Measurements from ENCODE around the gene C17orf58.
"Not testable (repeated sequence)": the region's sequence is repeated elsewhere in the genome, so short reads cannot be mapped to it uniquely, and the experiment has no call there.

C17orf58 gene

GRCh38 chr17:67999291-67999911 lies 3.1 kb upstream of the C17orf58 start:
- no peak for DNase-seq

DNA sequence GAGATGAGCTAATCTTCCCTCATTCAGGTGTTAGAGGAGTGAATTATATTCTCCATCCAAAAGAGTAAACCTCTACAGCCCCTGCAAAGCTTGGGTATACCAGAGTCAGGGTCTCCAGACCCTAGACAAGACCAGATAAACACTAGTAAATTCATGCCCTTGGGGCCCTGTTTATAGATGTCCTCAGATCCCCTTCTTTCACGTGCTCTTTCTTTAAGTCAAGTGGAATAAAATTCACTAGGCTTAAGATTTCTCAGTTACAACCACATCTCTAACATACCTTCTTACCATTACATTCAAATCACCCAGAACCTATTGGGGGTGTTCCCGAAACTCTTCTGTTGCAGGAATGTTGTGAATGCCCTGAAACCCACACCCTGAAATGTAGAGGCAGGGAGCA lies 2.2 kb upstream of the C17orf58 start:
- DNase-seq: no peak

- peak; percentile 19 for DNase-seq
Measured at GRCh38 chr17:67995570-67996263, 552 bp downstream of the C17orf58 start.

GRCh38 chr17:67994817-67995569 lies 1.3 kb downstream of the C17orf58 start:
- DNase-seq: peak; percentile 44

- DNase-seq: no peak
Measured at GRCh38 chr17:67993998-67994361, 2.3 kb downstream of the C17orf58 start.

- DNase-seq: peak; percentile 91
Measured at GRCh38 chr17:67993153-67993997, 2.9 kb downstream of the C17orf58 start.

- no peak for DNase-seq
Measured at GRCh38 chr17:67992548-67993152, 3.6 kb downstream of the C17orf58 start.

DNA sequence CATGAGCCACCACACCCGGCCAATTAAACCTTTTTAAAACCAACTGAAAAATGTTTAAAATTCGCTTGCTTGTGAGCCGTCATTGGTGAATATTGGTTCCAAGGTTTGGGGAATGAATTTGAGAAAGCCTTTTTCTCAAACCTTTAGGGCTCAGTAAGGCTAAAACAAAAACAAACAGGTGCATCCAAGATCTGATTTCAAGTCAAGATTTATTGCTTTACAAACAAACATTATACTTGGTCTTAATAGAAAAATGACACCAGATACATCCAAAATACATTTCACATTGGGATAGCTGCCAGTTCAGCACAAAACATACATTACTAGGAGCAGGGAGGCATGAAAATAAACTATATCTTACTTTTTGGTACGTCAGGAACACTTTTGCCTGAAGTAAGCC lies 5.4 kb downstream of the C17orf58 start:
- no peak for DNase-seq

GRCh38 chr17:67983383-67983688 lies 12.9 kb downstream of the C17orf58 start:
- DNase-seq: no peak

GRCh38 chr17:67982686-67983382 lies 13.4 kb downstream of the C17orf58 start:
- no peak for DNase-seq

DNA sequence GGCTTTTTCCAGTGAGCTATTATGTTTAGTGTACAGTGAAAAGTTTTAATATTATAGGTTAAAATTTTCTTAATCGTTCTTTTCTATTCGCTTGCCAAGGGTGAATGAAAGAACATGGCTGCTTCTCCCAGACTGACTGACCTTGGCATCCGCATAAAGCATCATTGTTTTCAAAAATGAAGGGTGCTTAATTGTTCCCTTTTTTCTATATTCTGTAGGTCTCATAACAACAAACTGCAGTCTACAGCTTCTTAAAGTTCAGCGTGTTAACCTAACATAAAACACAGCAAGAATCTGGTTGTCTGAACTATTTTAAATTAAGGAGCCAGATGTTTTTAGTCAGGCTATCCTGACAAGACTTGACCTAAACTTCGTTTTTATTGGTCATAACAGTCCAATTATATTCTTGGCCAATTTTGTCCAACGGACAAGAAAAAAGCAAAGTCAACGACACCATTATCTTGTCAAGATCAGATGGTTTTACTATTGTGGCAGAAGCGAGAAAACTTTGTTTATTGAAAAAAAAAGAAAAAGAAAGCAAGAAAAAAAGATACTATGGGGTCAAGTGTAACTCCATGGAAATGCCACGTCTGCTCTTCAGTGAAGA lies 14.1 kb downstream of the C17orf58 start:
- no peak for DNase-seq

DNA sequence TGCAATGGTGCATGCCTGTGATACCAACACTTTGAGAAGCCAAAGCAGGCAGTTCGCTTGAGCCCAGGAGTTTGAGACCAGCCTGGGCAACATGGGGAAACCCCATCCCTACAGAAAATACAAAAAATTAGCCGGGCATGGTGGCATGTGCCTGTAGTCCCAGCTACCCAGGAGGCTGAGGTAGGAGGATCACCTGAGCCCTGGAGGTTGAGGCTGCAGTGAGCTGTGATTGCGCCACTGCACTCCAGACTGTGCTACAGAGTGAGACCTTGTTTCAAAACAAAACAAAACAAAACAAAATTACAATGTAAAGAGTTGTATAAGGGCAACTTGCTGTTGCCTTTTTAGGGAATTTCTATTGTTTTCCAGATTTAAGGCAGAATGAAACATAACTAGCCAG lies 15.4 kb downstream of the C17orf58 start:
- not testable (repeated sequence) for DNase-seq

DNA sequence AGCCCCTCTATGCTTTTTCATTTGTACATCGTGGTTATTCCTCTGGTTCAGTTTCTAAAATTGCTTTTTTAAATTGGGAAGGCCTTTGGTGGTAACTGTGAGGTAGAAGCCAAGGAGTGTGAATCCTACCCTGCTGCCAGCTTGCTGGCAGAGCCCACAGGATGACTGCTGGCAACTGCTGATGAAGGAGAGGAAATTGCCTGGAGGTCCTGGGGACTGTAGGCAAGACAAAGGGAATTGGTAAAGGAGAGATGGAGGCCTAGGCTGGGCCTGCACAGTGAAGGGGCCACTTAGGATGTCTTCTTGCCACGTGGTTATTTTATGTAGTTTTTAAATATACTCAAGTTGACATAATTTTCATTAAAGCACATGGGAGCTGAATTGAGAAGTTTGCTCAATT lies 15.8 kb downstream of the C17orf58 start:
- DNase-seq: no peak

DNA sequence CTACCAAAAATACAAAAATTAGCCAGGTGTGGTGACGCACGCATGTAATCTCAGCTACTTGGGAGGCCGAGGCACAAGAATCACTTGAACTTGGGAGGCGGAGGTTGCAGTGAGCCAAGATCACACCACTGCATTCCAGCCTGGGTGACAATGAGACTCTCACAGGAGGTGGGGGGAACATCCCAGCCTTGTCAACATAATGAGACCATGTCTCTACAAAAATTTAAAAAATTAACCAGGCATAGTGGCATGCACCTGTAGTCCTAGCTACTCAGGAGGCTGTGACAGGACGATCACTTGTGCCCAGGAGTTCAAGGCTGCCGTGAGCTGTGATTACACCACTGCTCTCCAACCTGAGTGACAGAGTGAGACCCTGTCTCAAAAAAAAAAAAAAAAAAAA lies 20.0 kb downstream of the C17orf58 start:
- DNase-seq: not testable (repeated sequence)

DNA sequence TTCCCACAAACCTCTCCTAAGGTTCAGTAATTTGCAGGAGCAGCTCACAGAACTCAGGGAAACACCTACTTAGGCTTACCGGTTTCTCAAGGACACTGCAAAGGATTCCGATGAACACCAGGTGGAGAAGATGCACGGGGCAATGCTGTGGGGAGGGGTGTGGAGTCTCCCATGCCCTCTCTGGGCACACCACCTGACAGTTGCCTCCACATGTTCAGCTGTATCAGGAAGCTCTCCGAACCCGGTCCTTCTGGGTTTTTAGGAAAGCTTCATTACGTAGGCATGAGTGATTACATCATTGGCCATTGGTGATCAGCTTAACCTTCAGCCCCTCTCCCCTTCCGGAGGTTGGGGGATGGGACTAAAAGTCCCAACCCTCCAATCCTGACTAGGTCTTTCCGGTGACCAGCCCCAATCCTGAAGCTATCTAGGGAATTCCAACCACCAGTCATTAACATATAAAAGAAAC lies 21.6 kb downstream of the C17orf58 start:
- no peak for DNase-seq

- no peak for DNase-seq
Measured at GRCh38 chr17:67974185-67974584, 22.1 kb downstream of the C17orf58 start.

- no peak for DNase-seq
Measured at GRCh38 chr17:67970783-67971182, 25.5 kb downstream of the C17orf58 start.

- DNase-seq: peak; percentile 80
Measured at GRCh38 chr17:67963145-67963572, 33.1 kb downstream of the C17orf58 start.

DNA sequence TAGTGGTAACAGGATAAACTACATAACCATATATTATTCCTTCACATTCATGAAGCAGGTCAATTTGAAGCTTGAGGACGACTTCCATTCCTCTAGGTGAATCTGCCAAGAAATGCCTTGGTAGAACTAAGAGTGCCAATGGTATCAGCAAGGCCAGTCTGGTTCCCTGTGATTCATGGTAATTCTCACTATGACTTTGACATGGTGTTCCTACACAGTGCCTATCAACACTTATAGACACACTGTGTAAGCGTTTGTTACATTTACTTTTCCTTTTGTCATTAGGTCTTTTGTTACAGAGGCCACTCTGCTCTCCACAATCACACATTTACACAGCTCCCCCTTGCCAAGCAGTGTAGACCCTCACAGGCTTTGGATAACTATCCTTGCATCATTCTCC lies 34.1 kb downstream of the C17orf58 start:
- DNase-seq: not testable (repeated sequence)

DNA sequence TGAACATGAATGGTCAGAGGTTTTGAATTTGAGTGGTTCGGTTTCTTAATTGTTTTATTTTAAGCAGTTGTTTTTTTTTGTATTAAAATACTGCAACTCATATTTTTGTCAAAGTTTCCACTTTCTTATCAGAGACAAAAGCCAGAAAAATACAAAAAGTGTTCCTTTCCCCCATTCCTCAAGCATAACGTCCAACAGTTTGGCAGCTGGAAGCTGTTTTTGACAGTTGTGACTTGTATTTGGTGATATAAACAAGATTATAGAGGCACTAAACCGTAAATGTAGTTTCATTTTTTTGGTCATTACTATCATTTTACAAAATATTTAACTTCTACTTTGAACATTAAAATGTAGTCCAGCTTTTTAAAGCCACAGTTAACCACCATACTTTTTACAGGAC lies 36.0 kb downstream of the C17orf58 start:
- DNase-seq: not testable (repeated sequence)

DNA sequence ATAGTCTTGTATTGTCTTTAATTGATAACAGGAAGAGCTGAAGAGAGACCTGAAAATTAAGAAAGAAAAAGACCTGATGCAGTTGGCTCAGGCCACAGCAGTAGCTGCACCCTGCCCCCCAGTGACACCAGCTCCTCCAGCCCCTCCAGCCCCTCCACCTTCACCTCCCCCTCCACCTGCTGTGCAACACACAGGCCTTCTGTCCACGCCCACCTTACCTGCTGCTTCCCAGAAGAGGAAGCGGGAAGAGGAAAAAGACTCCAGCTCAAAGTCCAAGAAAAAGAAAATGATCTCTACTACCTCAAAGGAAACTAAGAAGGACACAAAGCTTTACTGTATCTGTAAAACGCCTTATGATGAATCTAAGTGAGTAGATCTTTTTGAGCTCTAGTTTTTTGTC lies 36.8 kb downstream of the C17orf58 start:
- DNase-seq: no peak

GRCh38 chr17:67950945-67951344 lies 45.3 kb downstream of the C17orf58 start:
- DNase-seq: no peak

All from activated CD4-positive, alpha-beta T cell treated with anti-CD3 and anti-CD28 coated beads, Interleukin-10, Interleukin-2, amounts not matched to agents 100 ng/mL and 50 ng/mL, durations not matched to agents 16 hours and 8 hours (primary cell).